SK-N-SH treated with all-trans-retinoic acid at 6 μM for 48 hours (cell line): Measurements from ENCODE around the gene ABI2.
A peak's percentile ranks its signal among the peaks of the same experiment; 100 is the strongest.
"Not testable (repeated sequence)": the region's sequence is repeated elsewhere in the genome, so short reads cannot be mapped to it uniquely, and the experiment has no call there.

Source experiments
- ATAC-seq: fragments of 200-7000 bp; cut with Tn5 transposase; 3 replicates; pipeline ENCODE4 v1.9.1; 2020; ENCODE audit warnings: mild to moderate bottlenecking, moderate library complexity
- ARNTL ChIP-seq: fragments of 450-650 bp; formaldehyde crosslinking; IDR thresholded peaks from 2 replicates; pipeline ENCODE4 v1.5.0; 2020; ENCODE audit warnings: low read depth, mild to moderate bottlenecking, moderate library complexity, borderline replicate concordance
- BACH2 ChIP-seq: fragments of 250-450 bp; sonication (Bioruptor Pico); IDR thresholded peaks from 2 replicates; pipeline ENCODE4 v1.9.0; 2021; ENCODE audit warnings: mild to moderate bottlenecking, borderline replicate concordance
- CREB5 ChIP-seq: fragments of 250-450 bp; sonication (Bioruptor Pico); IDR thresholded peaks from 2 replicates; pipeline ENCODE4 v1.5.1; 2020; ENCODE audit warnings: low read depth, mild to moderate bottlenecking, moderate library complexity
- CSDC2 ChIP-seq: fragments of 250-450 bp; sonication (Bioruptor Pico); IDR thresholded peaks from 2 replicates; pipeline ENCODE4 v1.5.0; 2020; ENCODE audit warnings: mild to moderate bottlenecking, moderate library complexity
- ESRRG ChIP-seq: fragments of 250-450 bp; sonication (Bioruptor Pico); IDR thresholded peaks from 2 replicates; pipeline ENCODE4 v1.6.1; 2021; ENCODE audit warnings: mild to moderate bottlenecking
- GLIS3 ChIP-seq: fragments of 250-450 bp; sonication (Bioruptor Pico); IDR thresholded peaks from 2 replicates; pipeline ENCODE4 v1.5.0; 2020; ENCODE audit warnings: mild to moderate bottlenecking, moderate library complexity
- ISL1 ChIP-seq: fragments of 250-450 bp; sonication (Bioruptor Pico); IDR thresholded peaks from 2 replicates; pipeline ENCODE4 v2.1.2; 2022; ENCODE audit warnings: mild to moderate bottlenecking, moderate library complexity
- OSR1 ChIP-seq: fragments of 250-450 bp; sonication (Bioruptor Pico); IDR thresholded peaks from 2 replicates; pipeline ENCODE4 v1.8.0; 2022; ENCODE audit warnings: moderate library complexity, mild to moderate bottlenecking, inconsistent platforms
- PPARA ChIP-seq: fragments of 250-450 bp; sonication (Bioruptor Pico); IDR thresholded peaks from 2 replicates; pipeline ENCODE4 v1.5.0; 2020; ENCODE audit warnings: mild to moderate bottlenecking, borderline replicate concordance
- RARB ChIP-seq: fragments of 250-450 bp; sonication (Bioruptor Pico); IDR thresholded peaks from 2 replicates; pipeline ENCODE4 v1.8.0; 2021; ENCODE audit warnings: mild to moderate bottlenecking, moderate library complexity
- SNAI2 ChIP-seq: fragments of 250-450 bp; sonication (Bioruptor Pico); IDR thresholded peaks from 2 replicates; pipeline ENCODE4 v1.5.0; 2020; ENCODE audit warnings: mild to moderate bottlenecking, moderate library complexity
- TCF4 ChIP-seq: fragments of 250-450 bp; sonication (Bioruptor Pico); IDR thresholded peaks from 2 replicates; pipeline ENCODE4 v1.8.0; 2021; ENCODE audit warnings: mild to moderate bottlenecking, moderate library complexity, borderline replicate concordance
- TOX ChIP-seq: fragments of 250-450 bp; sonication (Bioruptor Pico); IDR thresholded peaks from 2 replicates; pipeline ENCODE4 v1.8.0; 2021; ENCODE audit warnings: mild to moderate bottlenecking, moderate library complexity, borderline replicate concordance
- ZC3H10 ChIP-seq: fragments of 250-450 bp; sonication (Bioruptor Pico); IDR thresholded peaks from 2 replicates; pipeline ENCODE4 v1.5.1; 2021; ENCODE audit warnings: mild to moderate bottlenecking, moderate library complexity
- ZFP3 ChIP-seq: fragments of 250-450 bp; sonication (Bioruptor Pico); IDR thresholded peaks from 2 replicates; pipeline ENCODE4 v1.5.0; 2020; ENCODE audit warnings: mild to moderate bottlenecking, moderate library complexity
- ZFP30 ChIP-seq: fragments of 450-650 bp; formaldehyde crosslinking; IDR thresholded peaks from 2 replicates; pipeline ENCODE4 v1.5.0; 2022; ENCODE audit warnings: mild to moderate bottlenecking, moderate library complexity
- ZNF565 ChIP-seq: fragments of 450-650 bp; formaldehyde crosslinking; conservative IDR thresholded peaks from 2 replicates; pipeline ENCODE4 v1.5.0; 2020; ENCODE audit warnings: low read depth, mild to moderate bottlenecking, moderate library complexity
- ZNF70 ChIP-seq: fragments of 450-650 bp; formaldehyde crosslinking; IDR thresholded peaks from 2 replicates; pipeline ENCODE4 v1.5.0; 2020; ENCODE audit warnings: mild to moderate bottlenecking, moderate library complexity
- TF ChIP-seq, protein P1 (sequence below): fragments of 250-450 bp; sonication (Bioruptor Pico); IDR thresholded peaks from 2 replicates; pipeline ENCODE4 v1.8.0; 2020; ENCODE audit warnings: mild to moderate bottlenecking, moderate library complexity, borderline replicate concordance
- TF ChIP-seq, protein P2 (sequence below): fragments of 250-450 bp; sonication (Bioruptor Pico); IDR thresholded peaks from 2 replicates; pipeline ENCODE4 v1.8.0; 2021; ENCODE audit warnings: low read depth, mild to moderate bottlenecking, moderate library complexity, borderline replicate concordance
- TF ChIP-seq, protein P3 (sequence below): fragments of 250-450 bp; sonication (Bioruptor Pico); IDR thresholded peaks from 2 replicates; pipeline ENCODE4 v1.5.1; 2021; ENCODE audit warnings: mild to moderate bottlenecking, moderate library complexity

ABI2 gene

GRCh38 chr2:203361495-203361894 lies 33.3 kb downstream of the ABI2 start (continued):
- TF ChIP-seq, protein P1, sequence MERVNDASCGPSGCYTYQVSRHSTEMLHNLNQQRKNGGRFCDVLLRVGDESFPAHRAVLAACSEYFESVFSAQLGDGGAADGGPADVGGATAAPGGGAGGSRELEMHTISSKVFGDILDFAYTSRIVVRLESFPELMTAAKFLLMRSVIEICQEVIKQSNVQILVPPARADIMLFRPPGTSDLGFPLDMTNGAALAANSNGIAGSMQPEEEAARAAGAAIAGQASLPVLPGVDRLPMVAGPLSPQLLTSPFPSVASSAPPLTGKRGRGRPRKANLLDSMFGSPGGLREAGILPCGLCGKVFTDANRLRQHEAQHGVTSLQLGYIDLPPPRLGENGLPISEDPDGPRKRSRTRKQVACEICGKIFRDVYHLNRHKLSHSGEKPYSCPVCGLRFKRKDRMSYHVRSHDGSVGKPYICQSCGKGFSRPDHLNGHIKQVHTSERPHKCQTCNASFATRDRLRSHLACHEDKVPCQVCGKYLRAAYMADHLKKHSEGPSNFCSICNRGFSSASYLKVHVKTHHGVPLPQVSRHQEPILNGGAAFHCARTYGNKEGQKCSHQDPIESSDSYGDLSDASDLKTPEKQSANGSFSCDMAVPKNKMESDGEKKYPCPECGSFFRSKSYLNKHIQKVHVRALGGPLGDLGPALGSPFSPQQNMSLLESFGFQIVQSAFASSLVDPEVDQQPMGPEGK (CRISPR knock-in tag): no peak
- no peak for TF ChIP-seq BACH2 (CRISPR knock-in tag)

GRCh38 chr2:203361922-203362321 lies 33.7 kb downstream of the ABI2 start:
- TF ChIP-seq PPARA (CRISPR knock-in tag): no peak
- no peak for TF ChIP-seq ZFP3
- no peak for TF ChIP-seq TCF4 (CRISPR knock-in tag)
- TF ChIP-seq ZNF70: no peak
- TF ChIP-seq ESRRG (CRISPR knock-in tag): no peak
- no peak for TF ChIP-seq ZC3H10 (CRISPR knock-in tag)
- TF ChIP-seq OSR1: no peak
- no peak for TF ChIP-seq ZNF565
- TF ChIP-seq ARNTL: no peak
- ATAC-seq: peak; percentile 69

DNA sequence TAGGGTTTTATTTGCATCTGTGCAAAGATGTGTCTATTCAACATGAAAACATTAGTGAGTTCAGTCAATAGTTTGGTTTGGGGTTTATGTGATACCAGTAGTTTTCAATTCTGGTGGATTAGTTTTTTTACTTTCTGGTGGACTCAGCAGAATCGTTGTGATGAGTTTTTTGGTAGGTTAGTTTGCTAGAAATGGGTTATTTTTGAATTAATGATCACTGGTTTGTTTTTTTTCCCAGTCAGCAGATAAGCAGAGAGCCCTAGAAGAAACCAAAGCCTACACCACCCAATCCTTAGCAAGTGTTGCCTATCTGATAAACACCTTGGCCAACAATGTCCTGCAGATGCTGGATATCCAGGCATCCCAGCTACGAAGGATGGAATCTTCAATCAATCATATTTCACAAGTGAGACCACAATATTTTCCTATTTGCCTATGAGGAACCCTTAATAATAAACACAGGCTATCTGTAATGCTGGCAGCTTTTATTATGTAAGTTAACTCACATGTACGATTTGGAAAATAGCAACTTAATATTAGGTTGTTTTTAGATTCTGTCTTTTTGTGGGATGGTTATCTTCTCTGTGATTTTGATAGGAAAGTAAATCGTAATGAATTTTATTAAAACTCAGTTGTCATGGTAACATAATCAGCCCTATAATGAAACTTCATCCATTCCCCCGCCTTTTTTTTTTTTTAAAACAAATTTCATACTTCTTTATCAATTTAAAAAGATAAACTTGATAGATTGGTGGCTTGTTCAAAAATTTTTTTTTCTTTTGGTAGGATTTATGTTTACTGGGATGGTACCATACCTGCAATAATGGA lies 38.7 kb downstream of the ABI2 start:
- TF ChIP-seq ZNF565: no peak
- TF ChIP-seq SNAI2 (CRISPR knock-in tag): no peak
- TF ChIP-seq, protein P2, sequence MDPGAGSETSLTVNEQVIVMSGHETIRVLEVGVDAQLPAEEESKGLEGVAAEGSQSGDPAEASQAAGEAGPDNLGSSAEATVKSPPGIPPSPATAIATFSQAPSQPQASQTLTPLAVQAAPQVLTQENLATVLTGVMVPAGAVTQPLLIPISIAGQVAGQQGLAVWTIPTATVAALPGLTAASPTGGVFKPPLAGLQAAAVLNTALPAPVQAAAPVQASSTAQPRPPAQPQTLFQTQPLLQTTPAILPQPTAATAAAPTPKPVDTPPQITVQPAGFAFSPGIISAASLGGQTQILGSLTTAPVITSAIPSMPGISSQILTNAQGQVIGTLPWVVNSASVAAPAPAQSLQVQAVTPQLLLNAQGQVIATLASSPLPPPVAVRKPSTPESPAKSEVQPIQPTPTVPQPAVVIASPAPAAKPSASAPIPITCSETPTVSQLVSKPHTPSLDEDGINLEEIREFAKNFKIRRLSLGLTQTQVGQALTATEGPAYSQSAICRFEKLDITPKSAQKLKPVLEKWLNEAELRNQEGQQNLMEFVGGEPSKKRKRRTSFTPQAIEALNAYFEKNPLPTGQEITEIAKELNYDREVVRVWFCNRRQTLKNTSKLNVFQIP (CRISPR knock-in tag): no peak
- ATAC-seq: no peak

GRCh38 chr2:203372706-203373105 lies 44.5 kb downstream of the ABI2 start:
- not testable (repeated sequence) for ATAC-seq

DNA sequence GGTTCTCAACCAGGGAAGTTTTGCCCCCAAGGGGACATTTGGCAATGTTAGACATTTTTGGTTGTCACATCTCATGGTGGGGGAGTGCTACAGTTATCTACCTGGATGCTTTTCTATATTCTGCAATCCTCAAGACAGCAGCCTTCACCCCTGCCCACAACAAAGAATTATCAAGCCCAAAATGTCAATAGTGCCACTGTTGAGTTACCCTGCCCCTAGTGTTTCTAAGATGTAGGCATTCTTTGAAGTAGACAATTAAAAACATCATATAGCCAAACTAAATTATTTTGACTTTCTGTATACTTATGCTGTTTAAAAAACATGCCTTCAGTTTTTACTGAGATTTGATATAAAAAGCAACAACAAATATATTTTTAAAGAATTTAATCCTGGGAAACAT lies 48.0 kb downstream of the ABI2 start:
- ATAC-seq: no peak
- TF ChIP-seq, protein P1 (CRISPR knock-in tag): no peak
- TF ChIP-seq TOX (CRISPR knock-in tag) (no peak), ZNF565 (no peak), CREB5 (no peak), ESRRG (CRISPR knock-in tag) (no peak), OSR1 (no peak), GLIS3 (CRISPR knock-in tag) (no peak), ZFP30 (CRISPR knock-in tag) (no peak), PPARA (CRISPR knock-in tag) (no peak), TCF4 (CRISPR knock-in tag) (no peak), ISL1 (CRISPR knock-in tag) (no peak), CSDC2 (CRISPR knock-in tag) (no peak), RARB (CRISPR knock-in tag) (no peak), ZC3H10 (CRISPR knock-in tag) (no peak), ZNF70 (no peak), SNAI2 (CRISPR knock-in tag) (no peak), ZFP3 (no peak)
- TF ChIP-seq, protein P3, sequence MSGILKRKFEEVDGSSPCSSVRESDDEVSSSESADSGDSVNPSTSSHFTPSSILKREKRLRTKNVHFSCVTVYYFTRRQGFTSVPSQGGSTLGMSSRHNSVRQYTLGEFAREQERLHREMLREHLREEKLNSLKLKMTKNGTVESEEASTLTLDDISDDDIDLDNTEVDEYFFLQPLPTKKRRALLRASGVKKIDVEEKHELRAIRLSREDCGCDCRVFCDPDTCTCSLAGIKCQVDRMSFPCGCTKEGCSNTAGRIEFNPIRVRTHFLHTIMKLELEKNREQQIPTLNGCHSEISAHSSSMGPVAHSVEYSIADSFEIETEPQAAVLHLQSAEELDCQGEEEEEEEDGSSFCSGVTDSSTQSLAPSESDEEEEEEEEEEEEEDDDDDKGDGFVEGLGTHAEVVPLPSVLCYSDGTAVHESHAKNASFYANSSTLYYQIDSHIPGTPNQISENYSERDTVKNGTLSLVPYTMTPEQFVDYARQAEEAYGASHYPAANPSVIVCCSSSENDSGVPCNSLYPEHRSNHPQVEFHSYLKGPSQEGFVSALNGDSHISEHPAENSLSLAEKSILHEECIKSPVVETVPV (CRISPR knock-in tag): no peak
- TF ChIP-seq, protein P2 (CRISPR knock-in tag): no peak
